Mucosa of gallbladder (tissue), 1 donor: ENCODE measurements around the gene CADM4. TPM values are rescaled to one million over a fixed set of nuclear protein-coding genes. Genes with fewer than 3 reads are reported as not detected.
"Not testable (repeated sequence)": the region's sequence is repeated elsewhere in the genome, so short reads cannot be mapped to it uniquely, and the experiment has no call there.

Source experiments
- DNase-seq: peaks from one replicate; pipeline ENCODE4 v3.0.0-alpha.2; 2020; ENCODE audit warnings: low spot score
- total RNA-seq: library from RNA; stranded (reverse); gene quantifications from one replicate; pipeline ENCODE4 v1.2.1, GENCODE V29; 2021
- donor health status: DM: no; HTN: no; CAD: no.

CADM4 gene
- total RNA-seq, result 20.6 TPM

DNA sequence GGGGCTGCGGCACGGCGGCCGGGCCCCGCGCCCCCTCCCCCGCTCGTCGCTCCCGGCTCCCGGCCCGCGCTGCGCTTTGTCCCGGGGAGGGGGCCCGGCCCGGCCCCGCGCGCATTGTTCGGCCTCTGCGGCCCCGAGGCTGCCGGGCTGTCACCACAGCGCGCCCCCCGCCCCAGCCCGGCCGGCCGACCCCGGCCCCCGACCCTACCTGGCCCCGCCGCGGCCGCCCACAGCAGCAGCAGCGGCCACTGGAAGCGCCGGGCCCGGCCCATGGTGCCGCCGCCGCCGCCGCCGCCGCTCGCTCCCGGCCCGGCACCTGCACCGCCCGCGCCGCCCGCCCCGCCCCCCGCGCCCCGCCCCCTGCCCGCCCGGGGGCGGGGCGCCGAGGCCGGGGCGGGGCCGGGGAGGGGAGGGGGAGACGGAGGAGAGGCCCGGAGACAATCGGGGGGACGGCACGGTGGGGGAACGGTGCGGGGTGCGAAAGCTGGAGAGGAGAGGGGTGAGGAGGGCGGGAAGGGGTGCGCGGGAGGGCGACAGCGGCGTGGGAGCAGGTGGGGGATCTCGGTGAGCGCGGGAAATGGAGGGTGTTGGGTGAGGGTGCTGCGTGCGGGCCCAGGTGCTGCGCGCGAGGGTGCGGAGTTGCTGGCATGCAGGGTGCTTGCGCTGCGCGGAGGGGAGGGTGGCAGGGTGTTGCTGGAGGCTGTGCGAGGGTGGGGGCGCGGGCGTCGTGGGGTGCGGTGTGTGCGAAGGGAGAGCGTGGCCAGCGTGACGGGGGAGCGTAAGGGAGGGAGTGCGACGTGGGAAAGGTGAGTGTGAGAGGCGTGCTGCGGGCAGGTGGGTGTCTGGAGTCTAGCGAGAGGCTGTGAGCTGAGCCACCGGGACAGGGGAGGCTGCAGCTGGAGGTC is at the start of gene CADM4:
TSS of gene CADM4 (minus strand) at position 332 of the 905 bp plus-strand sequence. CDS start at position 272, 60 bp downstream.
- DNase-seq, result no peak

DNA sequence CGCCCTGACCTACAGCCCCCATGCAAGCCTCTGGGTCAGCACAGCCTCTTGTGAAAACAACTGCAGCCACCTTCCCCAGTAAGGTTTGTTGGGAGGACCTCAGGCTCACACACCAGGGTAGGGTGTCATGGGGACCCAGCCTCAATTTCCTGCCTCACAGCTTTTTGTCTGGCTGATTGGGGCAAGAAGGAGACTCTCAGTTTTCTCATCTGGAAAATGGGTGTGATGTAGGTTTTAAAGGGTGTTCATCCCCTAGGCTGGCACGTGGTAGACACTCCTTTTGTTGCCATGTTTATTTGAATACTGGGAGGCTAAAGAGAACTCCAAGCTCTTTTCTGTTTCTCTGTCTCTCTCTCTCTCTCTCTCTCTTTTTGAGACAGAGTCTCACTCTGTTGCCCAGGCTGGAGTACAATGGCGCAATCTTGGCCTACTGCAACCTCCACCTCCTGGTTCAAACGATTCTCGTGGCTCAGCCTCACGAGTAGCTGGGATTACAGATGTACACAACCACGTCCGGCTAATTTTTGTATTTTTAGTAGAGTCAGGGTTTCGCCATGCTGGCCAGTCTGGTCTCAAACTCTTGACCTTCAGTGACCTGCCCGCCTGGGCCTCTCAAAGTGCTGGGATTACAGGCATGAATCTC is 48.5 kb upstream of the CADM4 start:
- no peak for DNase-seq

GRCh38 chr19:43687660-43687997 is 48.0 kb upstream of the CADM4 start:
- DNase-seq, result no peak

DNA sequence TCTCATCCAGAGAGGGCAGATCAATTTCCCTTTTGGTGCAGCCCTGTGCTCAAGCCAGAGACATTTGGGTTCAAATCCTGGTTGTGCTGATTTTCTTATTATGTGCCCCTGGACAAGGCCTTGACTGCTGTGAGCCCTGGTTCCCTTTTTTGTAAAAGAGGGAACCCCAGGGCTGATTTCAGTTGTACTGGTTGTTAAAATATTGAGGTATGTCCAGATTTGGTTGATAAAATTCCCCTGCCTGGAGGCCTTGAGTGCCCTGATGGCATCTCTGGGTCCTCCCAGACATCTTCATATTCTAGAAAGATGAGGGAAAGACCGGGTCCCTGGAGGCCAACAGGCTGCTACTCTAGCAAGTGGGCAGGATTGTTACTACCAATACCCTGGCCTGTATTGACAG is 44.7 kb upstream of the CADM4 start:
- no peak for DNase-seq

DNA sequence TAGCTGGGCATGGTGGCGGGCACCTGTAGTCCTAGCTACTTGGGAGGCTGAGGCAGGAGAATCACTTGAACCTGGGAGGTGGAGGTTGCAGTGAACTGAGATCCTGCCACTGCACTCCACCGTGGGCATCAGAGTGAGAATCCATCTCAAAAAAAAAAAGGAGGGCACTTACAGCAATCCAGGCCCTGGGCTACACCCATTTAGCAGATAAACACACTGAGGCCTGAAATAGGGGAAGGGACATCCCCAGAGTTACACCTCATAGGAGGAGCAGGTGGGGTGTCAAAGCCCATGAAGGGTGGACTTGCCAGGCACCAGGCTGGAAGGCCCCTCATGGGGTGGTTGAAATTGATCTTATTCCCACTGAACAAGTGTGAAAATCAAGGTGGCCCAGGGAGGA is 44.3 kb upstream of the CADM4 start:
- no peak for DNase-seq

DNA sequence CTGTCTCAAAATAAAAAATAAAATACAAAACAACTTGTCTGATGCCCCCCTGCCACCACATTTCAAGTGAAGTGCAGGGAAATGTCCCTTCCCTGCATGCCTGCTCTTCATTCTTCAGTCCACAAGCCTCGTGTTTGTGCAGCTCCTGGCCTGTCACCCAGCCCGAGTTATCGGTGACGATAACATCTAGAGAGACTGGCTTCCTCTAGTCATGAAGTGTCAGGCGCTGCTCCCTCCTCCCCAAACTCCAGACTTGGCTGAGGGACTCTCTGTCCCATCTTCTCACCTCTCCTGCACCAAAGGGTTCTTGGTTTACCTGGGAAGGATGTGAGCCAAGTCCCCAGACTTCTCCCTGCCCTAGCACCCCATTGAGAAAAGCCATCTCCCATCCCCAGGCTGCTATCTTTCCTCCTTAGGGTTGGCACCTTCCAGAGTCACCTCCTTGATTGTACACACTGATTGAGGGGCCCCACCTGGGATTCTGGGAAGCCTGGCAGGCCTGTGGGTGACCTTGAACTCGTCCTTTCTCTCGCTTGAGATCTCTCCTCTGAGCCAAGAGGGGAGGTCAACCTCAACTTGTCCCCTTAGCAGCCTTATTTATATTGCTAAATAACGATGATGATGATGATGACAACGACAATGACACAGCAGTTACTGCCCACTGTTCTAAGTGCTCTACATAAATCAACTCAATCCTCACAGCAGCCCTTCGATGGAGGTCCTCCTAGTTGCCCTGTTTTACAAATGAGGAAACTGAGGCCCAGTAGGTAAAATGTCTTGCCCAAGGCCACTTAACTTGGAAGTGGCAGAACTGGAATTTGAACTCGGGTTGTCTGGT is 43.4 kb upstream of the CADM4 start:
- no peak for DNase-seq

DNA sequence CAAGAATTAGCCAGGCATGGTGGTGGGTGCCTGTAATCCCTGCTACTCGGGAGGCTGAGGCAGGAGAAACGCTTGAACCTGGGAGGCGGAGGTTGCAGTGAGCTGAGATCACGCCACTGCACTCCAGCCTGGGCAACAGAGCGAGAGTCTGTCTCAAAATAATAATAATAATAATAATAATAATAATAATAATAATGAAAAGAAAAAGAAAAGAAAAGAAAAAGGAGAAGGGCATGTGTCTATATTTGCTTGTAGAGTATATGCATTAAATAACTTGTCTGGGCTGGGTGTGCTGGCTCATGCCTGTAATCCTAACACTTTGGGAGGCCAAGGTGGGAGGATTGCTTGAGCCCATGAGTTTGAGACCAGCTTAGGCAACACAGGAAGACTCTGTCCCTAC is 42.6 kb upstream of the CADM4 start:
- DNase-seq, result not testable (repeated sequence)

DNA sequence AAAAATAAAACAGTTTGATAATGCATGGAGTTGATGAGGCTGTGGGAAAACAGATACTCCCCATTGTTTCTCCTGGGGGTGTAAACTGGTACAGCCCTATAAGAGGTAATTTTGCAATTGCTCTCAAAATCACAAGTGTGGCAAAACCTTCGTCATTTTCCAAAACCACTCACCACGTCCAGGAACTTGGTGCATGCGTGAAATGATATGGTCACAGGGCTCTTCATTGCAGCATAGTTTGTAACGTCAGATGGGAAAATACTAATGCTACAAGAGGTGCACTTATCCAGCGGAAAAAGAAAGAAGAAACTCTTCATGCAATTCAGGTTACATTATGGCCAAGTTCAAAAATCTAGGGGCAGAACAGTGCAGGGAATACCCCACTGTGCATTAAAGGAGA is 42.2 kb upstream of the CADM4 start:
- DNase-seq, result no peak

DNA sequence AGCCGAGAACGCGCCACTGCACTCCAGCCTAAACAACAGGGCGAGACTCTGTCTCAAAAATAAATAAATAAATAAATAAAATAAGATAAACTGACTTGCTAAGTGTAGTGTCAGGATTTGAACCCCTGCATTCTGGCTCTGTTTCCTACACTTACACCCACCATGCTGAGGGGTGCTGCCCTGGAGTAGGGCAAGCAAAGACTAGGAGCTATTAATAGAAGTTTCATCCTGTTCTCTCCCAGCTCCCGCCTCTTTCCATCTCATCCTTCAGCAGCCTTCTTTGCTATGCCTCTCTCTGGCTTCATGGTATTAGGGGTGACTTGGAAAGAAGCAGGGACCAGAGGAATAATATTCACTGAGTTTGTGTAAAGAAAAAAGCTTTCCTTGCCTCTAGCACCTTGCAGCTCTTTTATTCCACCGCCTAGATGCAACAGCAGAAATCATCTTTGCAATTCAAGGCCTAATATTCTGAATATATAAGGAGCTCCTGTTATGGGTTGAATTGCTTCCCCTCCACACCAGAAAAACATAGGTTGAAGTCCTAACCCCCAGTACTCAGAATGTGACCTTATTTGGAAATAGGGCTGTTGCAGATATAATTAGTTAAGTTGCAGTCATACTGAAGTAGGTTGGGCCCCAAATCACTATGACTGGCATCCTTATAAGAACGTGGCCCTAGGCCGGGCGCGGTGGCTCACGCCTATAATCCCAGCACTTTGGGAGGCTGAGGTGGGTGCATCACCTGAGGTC is 39.0 kb upstream of the CADM4 start:
- DNase-seq, result no peak

- no peak for DNase-seq
Measured at GRCh38 chr19:43675906-43676305, 36.3 kb upstream of the CADM4 start.

- peak; percentile 89 for DNase-seq
Measured at GRCh38 chr19:43675269-43675879, 35.7 kb upstream of the CADM4 start.

DNA sequence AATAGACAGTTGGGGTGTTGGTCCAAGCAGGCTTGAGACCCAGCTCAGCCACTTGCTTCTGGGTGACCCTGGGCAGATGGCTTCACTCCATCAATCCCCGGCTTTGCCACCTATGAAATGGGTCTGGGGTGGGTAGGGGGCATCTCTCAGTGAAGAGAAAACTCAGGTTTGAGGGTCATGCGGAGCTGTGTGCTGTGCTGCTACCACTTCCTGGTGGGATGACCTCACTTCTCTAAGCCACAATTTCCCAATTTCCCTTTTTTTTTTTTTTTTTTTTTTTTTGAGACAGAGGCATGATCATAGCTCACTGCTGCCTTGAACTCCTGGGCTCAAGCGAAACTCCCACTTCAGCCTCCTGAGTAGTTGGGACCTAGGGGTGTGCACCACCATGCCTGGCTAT is 34.9 kb upstream of the CADM4 start:
- DNase-seq, result no peak

- DNase-seq, result no peak
Measured at GRCh38 chr19:43674183-43674582, 34.5 kb upstream of the CADM4 start.

DNA sequence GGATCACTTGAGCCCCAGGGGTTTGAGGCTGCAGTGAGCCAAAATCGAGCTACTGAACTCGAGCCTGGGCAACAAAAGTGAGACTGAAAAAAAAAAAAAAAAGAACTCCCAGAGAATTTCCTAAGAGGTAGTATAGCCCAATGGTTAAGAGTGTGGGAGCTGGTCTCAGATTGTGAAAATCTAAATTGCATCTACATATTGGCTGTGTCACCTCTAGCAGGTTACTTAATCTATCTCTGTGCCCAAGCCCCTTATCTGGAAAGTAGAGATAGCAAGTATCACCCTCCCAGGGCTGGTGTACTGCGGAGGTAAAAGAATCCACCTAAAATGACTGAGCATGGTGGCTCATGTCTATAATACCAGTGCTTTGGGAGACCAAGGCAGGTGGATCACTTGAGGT is 34.0 kb upstream of the CADM4 start:
- no peak for DNase-seq

GRCh38 chr19:43672061-43672679 is 32.5 kb upstream of the CADM4 start:
- no peak for DNase-seq

DNA sequence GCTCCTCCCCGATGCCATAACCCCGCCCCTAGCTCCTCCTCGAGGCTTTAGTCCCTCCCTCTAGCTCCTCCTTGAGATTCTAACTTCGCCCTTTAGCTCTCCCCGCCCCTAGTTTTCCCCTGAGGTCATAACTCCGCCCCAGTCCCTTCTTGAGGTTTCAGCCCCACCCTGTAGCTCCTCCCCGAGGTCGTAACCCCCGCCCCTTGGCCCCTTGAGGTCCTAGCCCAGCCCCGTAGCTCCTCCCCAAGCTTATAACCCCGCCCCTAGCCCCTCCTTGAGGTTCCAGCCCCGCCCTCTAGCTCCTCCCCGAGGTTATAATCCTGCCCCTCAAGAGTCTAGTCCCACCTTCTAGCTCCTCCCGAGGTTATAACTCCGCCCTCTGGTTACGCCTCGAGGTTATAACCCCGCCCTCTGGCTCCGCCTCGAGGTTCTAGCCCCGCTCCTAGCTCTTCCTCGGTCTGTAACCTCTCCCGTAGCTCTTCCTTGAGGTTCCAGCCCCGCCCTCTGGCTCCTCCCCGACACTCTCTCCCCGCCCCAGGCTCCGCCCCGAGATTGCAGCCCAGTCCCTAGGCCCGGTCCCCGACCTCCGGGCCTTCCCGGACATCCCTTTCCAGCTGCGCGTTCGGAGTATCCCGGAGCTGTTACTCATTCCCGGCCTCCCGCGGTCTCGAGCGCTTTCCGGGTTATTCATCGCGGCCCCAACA is 28.9 kb upstream of the CADM4 start:
- peak; percentile 99 for DNase-seq

DNA sequence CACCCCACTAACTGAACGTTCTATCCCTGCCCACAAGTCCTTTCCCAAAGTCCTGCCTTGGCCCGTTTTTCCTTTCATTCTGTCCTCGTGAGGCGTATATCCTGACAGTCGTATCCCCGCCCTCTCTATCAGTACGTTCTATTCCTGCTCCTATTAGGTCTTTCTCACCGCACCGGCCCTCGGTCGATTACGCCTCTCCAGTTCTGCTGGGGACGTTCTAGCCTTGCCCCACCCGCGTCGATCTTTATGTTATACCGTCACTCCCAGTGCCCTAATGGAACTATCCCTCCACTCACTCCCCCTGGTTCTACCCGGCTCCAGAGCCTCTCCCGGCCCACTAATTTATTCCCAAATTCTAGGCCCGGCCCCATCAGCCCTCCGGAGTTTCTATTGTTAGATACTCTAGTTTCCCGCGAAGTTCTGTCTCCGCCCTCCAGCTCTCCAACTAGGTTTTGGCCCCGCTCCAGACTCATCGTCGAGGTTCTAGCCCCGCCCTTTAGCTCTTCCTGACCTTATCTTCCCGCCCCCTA is 28.3 kb upstream of the CADM4 start:
- DNase-seq, result no peak

DNA sequence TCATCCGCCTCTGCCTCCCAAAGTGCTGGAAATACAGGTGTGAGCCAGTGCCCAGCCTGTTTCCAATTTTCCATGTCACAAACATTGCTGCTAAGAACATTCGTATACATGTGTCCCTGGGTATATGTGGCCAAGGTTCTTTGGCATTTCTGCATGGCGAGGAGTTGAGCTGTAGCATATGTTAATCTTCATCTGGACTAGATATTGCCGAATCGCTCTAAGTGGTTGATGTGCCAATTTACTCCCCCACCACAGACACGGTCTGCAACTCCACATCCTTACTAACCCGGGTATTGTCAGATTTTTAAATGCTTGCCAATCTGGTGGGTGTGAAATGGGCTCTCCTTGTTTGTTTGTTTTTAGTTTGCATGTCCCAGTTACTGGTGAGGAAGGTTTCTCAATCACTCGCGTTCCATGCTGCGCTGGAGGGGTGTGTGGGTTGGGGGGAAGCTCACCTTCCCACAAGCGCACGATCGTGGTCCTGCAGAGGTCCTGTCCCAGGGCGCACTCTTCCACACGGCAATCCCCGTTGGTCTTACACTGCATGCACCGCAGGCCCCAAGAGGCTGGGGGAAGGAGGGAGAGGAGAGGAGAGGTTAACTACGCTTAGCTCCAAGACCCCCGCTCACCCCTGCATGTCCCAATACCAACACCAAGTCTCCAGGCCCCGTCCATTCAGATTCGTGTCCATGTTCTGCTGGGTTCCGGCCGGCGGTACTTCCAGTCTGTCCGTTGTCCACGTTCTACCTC is 27.7 kb upstream of the CADM4 start:
- no peak for DNase-seq

GRCh38 chr19:43664018-43664417 is 24.4 kb upstream of the CADM4 start:
- DNase-seq, result no peak
